Esophagus muscularis mucosa (tissue), 4 donors: Measurements from ENCODE around the gene GCLC. TPM values are rescaled to one million over a fixed set of nuclear protein-coding genes. Genes with fewer than 3 reads are reported as not detected.
A peak's percentile ranks its signal among the peaks of the same experiment; 100 is the strongest.

Source experiments
- DNase-seq: peaks from one replicate; pipeline ENCODE4 v3.0.0-alpha.2; 2017; ENCODE audit errors: extremely low spot score
- H3K27ac ChIP-seq, 4 donors: fragments of 200-600 bp; sonication (generic); replicated peaks in 1 of 4; 1 replicate in 3 of 4; 2 replicates in 1 of 4; pipeline ENCODE4 v1.5.1; 2016 to 2019; ENCODE audit warnings: mild to moderate bottlenecking in 1 of 4
- H3K27me3 ChIP-seq, 4 donors: fragments of 200-600 bp; sonication (generic); one replicate each; pipeline versions ENCODE4 v1.5.1 to v1.6.0; 2016 to 2019
- H3K36me3 ChIP-seq, 4 donors: fragments of 200-600 bp; sonication (generic); one replicate each; pipeline ENCODE4 v1.5.1; 2016 to 2019
- H3K4me1 ChIP-seq, 4 donors: fragments of 200-600 bp; sonication (generic); one replicate each; pipeline ENCODE4 v1.5.1; 2016 to 2019
- H3K4me3 ChIP-seq, 4 donors: fragments of 200-600 bp; sonication (generic); 1 replicate in 2 of 4; 2 replicates in 2 of 4; pipeline ENCODE4 v1.5.1; 2016 to 2019; ENCODE audit warnings: mild to moderate bottlenecking in 4 of 4, moderate library complexity in 1 of 4
- H3K9me3 ChIP-seq, 4 donors: fragments of 200-600 bp; sonication (generic); 1 replicate in 3 of 4; 2 replicates in 1 of 4; pipeline ENCODE4 v1.5.1; 2016 to 2019
- CTCF ChIP-seq, 3 experiments: fragments of 200-600 bp in 2 of 3; fragments of 450-650 bp in 1 of 3; sonication (generic) in 2 of 3; IDR thresholded peaks; one replicate each; pipeline ENCODE4 v1.5.1; 2017 to 2019; ENCODE audit warnings: antibody characterized with exemption in 3 of 3, mild to moderate bottlenecking in 2 of 3, moderate library complexity in 1 of 3
- EP300 ChIP-seq: sonication (generic); formaldehyde crosslinking; IDR thresholded peaks from one replicate; pipeline ENCODE4 v1.6.1; 2017; ENCODE audit warnings: antibody characterized with exemption
- POLR2A ChIP-seq: fragments of 450-650 bp; IDR thresholded peaks from one replicate; pipeline ENCODE4 v1.6.1; 2017; ENCODE audit warnings: antibody characterized with exemption, moderate library complexity, mild to moderate bottlenecking, low read depth
- POLR2AphosphoS5 ChIP-seq, 2 donors: sonication (generic); formaldehyde crosslinking; IDR thresholded peaks; one replicate each; pipeline ENCODE4 v1.6.1; 2017; ENCODE audit warnings: antibody characterized with exemption in 2 of 2
- WGBS: methylation state at CpG from one replicate; pipeline ENCODE4 v1.1.5; 2018; 5-methylcytosine and 5-hydroxymethylcytosine counted together
- intact Hi-C: fragments of 100-400 bp; cut with DNase I; formaldehyde crosslinking; loops from one replicate; pipeline ENCODE4 v1.15.1; 2023
- total RNA-seq, 4 donors: library from RNA; depleted of rRNA; stranded (reverse); fragments of >200 nt; gene quantifications; one replicate each; pipeline versions ENCODE4 v1.1.0 to v1.2.1, GENCODE V29; 2016

Gene GCLC
- total RNA-seq = 10 to 100 TPM; 57.7 to 70.8 (median 64.6) TPM

- peaks cover 25 to 72% (median 68%) of the 10 kb centered on the region in 4 donors for H3K4me1 ChIP-seq
- intact Hi-C loops = loop anchor here (2.0 to 10.0 kb wide), 4 partner anchors 42 to 250 kb away; partner anchors contain the start of gene LRRC1
- H3K9me3 ChIP-seq = no peaks in the 10 kb centered on the region
- WGBS = 2% methylated on average over 20 of the region's 105 CpGs
- no peaks in the 10 kb centered on the region for H3K36me3 ChIP-seq
- H3K27ac ChIP-seq = peak within 1 kb of the TSS; percentile 95 to 99 (median 98)
- H3K27me3 ChIP-seq = no peaks in the 10 kb centered on the region
- peak within 1 kb of the TSS; percentile 77 to 98 (median 86) for H3K4me3 ChIP-seq
- TF ChIP-seq POLR2AphosphoS5 (IDR thresholded peaks at IDR 0.05) (peak; percentile 96 to 98), CTCF (IDR thresholded peaks at IDR 0.05) (peak; percentile 72 to 83 (median 78)), EP300 (no peak), POLR2A (peak; percentile 58)
- DNase-seq = peak; percentile 98
Measured at GRCh38 chr6:53544470-53545308, at the start of gene GCLC. Gene GCLC, minus strand, starts transcription at chr6:53545101. Its CDS starts 456 bp downstream, at chr6:53544645.

GRCh38 chr6:53594596-53594995 lies 49.7 kb upstream of the GCLC start:
- intact Hi-C loops = no loop called here
- WGBS = 68% methylated on average over 2 of the region's 2 CpGs
- Histone ChIP-seq H3K9me3 (no peaks in the 10 kb centered on the region), H3K27me3 (no peaks in the 10 kb centered on the region), H3K27ac (no peak overlapping the region), H3K4me3 (no peak overlapping the region), H3K4me1 (no peaks in the 10 kb centered on the region), H3K36me3 (no peaks in the 10 kb centered on the region)
- TF ChIP-seq CTCF (IDR thresholded peaks at IDR 0.05) = no peak
- TF ChIP-seq EP300 = no peak
- TF ChIP-seq POLR2AphosphoS5 (IDR thresholded peaks at IDR 0.05) = no peak
- no peak for TF ChIP-seq POLR2A
- no peak for DNase-seq

DNA sequence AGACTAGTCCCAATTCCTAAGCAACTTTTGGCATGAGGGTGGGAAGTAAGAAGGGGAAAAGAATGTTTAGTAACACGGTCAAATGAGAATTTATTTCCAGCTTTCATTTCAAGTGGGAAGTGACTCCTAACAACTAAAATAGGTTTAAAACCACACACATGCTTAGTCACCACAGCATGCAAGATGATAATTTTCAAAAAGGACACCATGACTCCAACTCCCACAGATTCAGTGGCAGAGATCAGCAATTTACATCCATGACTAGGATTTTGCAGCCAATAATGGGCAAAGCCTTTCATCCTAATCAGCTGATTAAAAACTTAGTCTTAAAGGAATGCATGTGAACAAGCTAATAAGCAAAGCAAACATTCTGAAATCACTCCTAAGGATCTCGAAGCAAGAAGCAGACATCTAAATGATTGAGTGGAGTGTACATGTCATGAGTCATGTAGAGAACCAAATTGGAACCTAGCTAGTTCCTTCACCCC lies 48.1 kb upstream of the GCLC start:
- H3K9me3 ChIP-seq = no peaks in the 10 kb centered on the region
- H3K27me3 ChIP-seq = no peaks in the 10 kb centered on the region
- WGBS = 53% methylated on average over 2 of the region's 2 CpGs
- no peaks in the 10 kb centered on the region for H3K36me3 ChIP-seq
- H3K27ac ChIP-seq = no peak overlapping the region
- DNase-seq = no peak
- TF ChIP-seq CTCF (IDR thresholded peaks at IDR 0.05) (no peak), POLR2A (no peak), POLR2AphosphoS5 (IDR thresholded peaks at IDR 0.05) (no peak), EP300 (no peak)
- H3K4me1 ChIP-seq = no peaks in the 10 kb centered on the region
- intact Hi-C loops = no loop called here
- H3K4me3 ChIP-seq = no peak overlapping the region

DNA sequence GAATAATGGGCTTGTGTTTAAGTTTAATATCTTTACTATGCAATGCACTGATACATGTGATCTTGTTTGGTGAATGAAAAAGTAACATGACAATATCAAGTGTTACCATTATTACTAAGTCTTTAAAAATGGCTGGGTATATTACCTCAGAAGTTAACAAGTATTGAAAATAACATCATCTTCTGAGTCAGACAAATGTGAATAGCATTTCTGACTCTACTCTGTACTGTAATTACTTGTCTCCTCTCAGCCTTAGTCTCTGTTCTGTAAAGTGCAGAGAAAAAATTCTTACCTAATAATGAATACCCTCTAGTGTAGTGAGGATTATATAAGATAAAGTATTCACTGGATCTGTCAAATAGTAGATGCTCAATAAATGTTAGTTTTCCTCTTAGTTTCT lies 47.0 kb upstream of the GCLC start:
- DNase-seq = no peak
- Histone ChIP-seq H3K4me3 (no peak overlapping the region), H3K9me3 (no peaks in the 10 kb centered on the region), H3K36me3 (no peaks in the 10 kb centered on the region), H3K27me3 (no peaks in the 10 kb centered on the region), H3K4me1 (no peaks in the 10 kb centered on the region), H3K27ac (no peak overlapping the region)
- intact Hi-C loops = no loop called here
- no peak for TF ChIP-seq POLR2A
- no peak for TF ChIP-seq EP300
- TF ChIP-seq CTCF (IDR thresholded peaks at IDR 0.05) = no peak
- no peak for TF ChIP-seq POLR2AphosphoS5 (IDR thresholded peaks at IDR 0.05)
